Left lobe of liver (tissue), 2 donors: ENCODE data around the gene SCRT2. TPM values are rescaled to one million over a fixed set of nuclear protein-coding genes. Genes with fewer than 3 reads are reported as not detected.
"Not testable (repeated sequence)": the region's sequence is repeated elsewhere in the genome, so short reads cannot be mapped to it uniquely, and the experiment has no call there.

Source experiments
- ATAC-seq: fragments of 200-7000 bp; cut with Tn5 transposase; one replicate; pipeline ENCODE4 v1.9.1; 2020; ENCODE audit warnings: mild to moderate bottlenecking, moderate library complexity
- DNase-seq: peaks from one replicate; pipeline ENCODE4 v3.0.0-alpha.2; 2020; ENCODE audit warnings: low spot score
- total RNA-seq: library from RNA; stranded (reverse); gene quantifications from one replicate; pipeline ENCODE4 v1.2.1, GENCODE V29; 2021
- donor health status: DM: no; HTN: no; CAD: no; lungs with moderate emphysema.
- donor health status: DM: no; HTN: yes; CAD: no.

The SCRT2 gene
- total RNA-seq, 1 donor from 2014 or later = not detected

GRCh38 chr20:653590-654416 is 21.8 kb downstream of the SCRT2 start:
- ATAC-seq = peak; percentile 17
- no peak for DNase-seq

- DNase-seq (peak; percentile 93), ATAC-seq (peak; percentile 93)
Measured at GRCh38 chr20:653110-653589, 22.5 kb downstream of the SCRT2 start, which contains the start of gene SRXN1. TSS of gene SRXN1 (minus strand) at chr20:653200. CDS start at chr20:653185, 15 bp downstream.

- ATAC-seq = peak; percentile 5
Measured at GRCh38 chr20:652615-653109, 22.9 kb downstream of the SCRT2 start.

GRCh38 chr20:651713-652614 is 23.6 kb downstream of the SCRT2 start:
- DNase-seq = no peak
- ATAC-seq = peak; percentile 5

More at GRCh38 chr20:652615-653109, 22.9 kb downstream of the SCRT2 start:
- DNase-seq = no peak

GRCh38 chr20:650954-651353 is 24.6 kb downstream of the SCRT2 start:
- ATAC-seq = no peak
- DNase-seq = no peak

GRCh38 chr20:650281-650680 is 25.3 kb downstream of the SCRT2 start:
- ATAC-seq (no peak), DNase-seq (no peak)

- no peak for ATAC-seq
- DNase-seq = no peak
Measured at GRCh38 chr20:647479-648019, 28.1 kb downstream of the SCRT2 start.

GRCh38 chr20:646868-647233 is 28.8 kb downstream of the SCRT2 start:
- no peak for DNase-seq
- ATAC-seq = no peak

GRCh38 chr20:646107-646867 is 29.3 kb downstream of the SCRT2 start:
- ATAC-seq (peak; percentile 34), DNase-seq (no peak)

- ATAC-seq (peak; percentile 80), DNase-seq (peak; percentile 57)
Measured at GRCh38 chr20:645318-646106, 30.1 kb downstream of the SCRT2 start.

- DNase-seq (no peak), ATAC-seq (no peak)
Measured at GRCh38 chr20:644692-645317, 30.8 kb downstream of the SCRT2 start.

- no peak for ATAC-seq
- DNase-seq = no peak
Measured at GRCh38 chr20:642398-643174, 33.0 kb downstream of the SCRT2 start.

GRCh38 chr20:642013-642397 is 33.6 kb downstream of the SCRT2 start:
- not testable (repeated sequence) for DNase-seq, ATAC-seq

GRCh38 chr20:641516-641875 is 34.1 kb downstream of the SCRT2 start:
- no peak for DNase-seq
- peak; percentile 27 for ATAC-seq

GRCh38 chr20:640674-641515 is 34.7 kb downstream of the SCRT2 start:
- ATAC-seq (no peak), DNase-seq (no peak)

- ATAC-seq (no peak), DNase-seq (no peak)
Measured at GRCh38 chr20:638579-638978, 37.0 kb downstream of the SCRT2 start.

GRCh38 chr20:637559-637958 is 38.0 kb downstream of the SCRT2 start:
- no peak for DNase-seq

More at GRCh38 chr20:637559-637958, 38.0 kb downstream of the SCRT2 start:
- ATAC-seq = no peak
